Bronchial epithelial cell (primary cell): ENCODE results near the gene ARGLU1. TPM values are rescaled to one million over a fixed set of nuclear protein-coding genes. Genes with fewer than 3 reads are reported as not detected.

Experiments used
- DNase-seq: peaks from one replicate; pipeline ENCODE4 v3.0.0-alpha.2; 2010; ENCODE audit warnings: low read depth
- FAIRE-seq: peaks from 2 replicates; lab custom pipeline; 2011; peaks lifted over from hg19 to GRCh38; lab: Jason Lieb, UNC
- H3K27me3 ChIP-seq: 2 replicates; pipeline ENCODE4 v1.5.1; 2011; ENCODE audit warnings: low read length; ENCODE audit not compliant: control insufficient read depth, insufficient read depth
- H3K36me3 ChIP-seq: 2 replicates; pipeline ENCODE4 v1.5.1; 2011; ENCODE audit warnings: low read length; ENCODE audit not compliant: control insufficient read depth, insufficient read depth
- H3K4me3 ChIP-seq: 2 replicates; pipeline ENCODE4 v1.5.1; 2011; ENCODE audit warnings: mild to moderate bottlenecking, low read depth, low read length, control low read depth
- CTCF ChIP-seq: IDR thresholded peaks from 2 replicates; pipeline ENCODE4 v1.5.1; 2011; ENCODE audit warnings: mild to moderate bottlenecking, moderate library complexity, low read length, control low read depth, inconsistent platforms; ENCODE audit not compliant: insufficient read depth, severe bottlenecking
- total RNA-seq: library from RNA; depleted of rRNA; stranded (reverse); fragments of >200 nt; gene quantifications from 2 replicates; pipeline ENCODE4 v1.2.1, GENCODE V29; 2014

Gene ARGLU1
- total RNA-seq, 1 donor from 2014 or later, result 31.9 TPM

- peak; percentile 53 for DNase-seq
- peak; percentile 60 for TF ChIP-seq CTCF
- Histone ChIP-seq H3K27me3 (no peaks in the 10 kb centered on the region), H3K36me3 (no peaks in the 10 kb centered on the region), H3K4me3 (peak overlapping the region; percentile 86)
- no peak for FAIRE-seq
These were observed 34.6 kb downstream of the ARGLU1 start for GRCh38 chr13:106533101-106533942.

- FAIRE-seq, result no peak
- DNase-seq, result peak; percentile 34
- Histone ChIP-seq H3K36me3 (no peaks in the 10 kb centered on the region), H3K27me3 (no peaks in the 10 kb centered on the region), H3K4me3 (peak overlapping the region; percentile 86)
- TF ChIP-seq CTCF, result no peak
These were observed 35.6 kb downstream of the ARGLU1 start for GRCh38 chr13:106532111-106532929.

- no peak for FAIRE-seq
- peak; percentile 42 for DNase-seq
- H3K4me3 ChIP-seq, result no peak overlapping the region
- TF ChIP-seq CTCF, result no peak
- no peaks in the 10 kb centered on the region for H3K27me3 ChIP-seq
- H3K36me3 ChIP-seq, result no peaks in the 10 kb centered on the region
These were observed 36.9 kb downstream of the ARGLU1 start for GRCh38 chr13:106530980-106531481.

GRCh38 chr13:106530171-106530851, 37.6 kb downstream of the ARGLU1 start:
- Histone ChIP-seq H3K4me3 (peak overlapping the region; percentile 0), H3K36me3 (no peaks in the 10 kb centered on the region), H3K27me3 (no peaks in the 10 kb centered on the region)
- FAIRE-seq (no peak), DNase-seq (peak; percentile 78)
- TF ChIP-seq CTCF, result no peak

- TF ChIP-seq CTCF, result no peak
- DNase-seq (no peak), FAIRE-seq (no peak)
- no peaks in the 10 kb centered on the region for H3K36me3 ChIP-seq
- H3K4me3 ChIP-seq, result no peak overlapping the region
- H3K27me3 ChIP-seq, result no peaks in the 10 kb centered on the region
These were observed 38.3 kb downstream of the ARGLU1 start for GRCh38 chr13:106529415-106530170.
